Esophagus squamous epithelium (tissue), 4 donors: ENCODE measurements around the gene ATG10.

ENCODE experiments used
- POLR2A ChIP-seq, 4 donors: fragments of 450-650 bp; IDR thresholded peaks; one replicate each; pipeline ENCODE4 v1.6.1; 2017; ENCODE audit warnings: antibody characterized with exemption in 4 of 4, mild to moderate bottlenecking in 4 of 4, moderate library complexity in 3 of 4
- TF ChIP-seq, protein P1 (sequence below), 6 experiments: fragments of 450-650 bp in 4 of 6; fragments of 200-600 bp in 2 of 6; sonication (generic) in 2 of 6; IDR thresholded peaks; one replicate each; pipeline ENCODE4 v1.5.1; 2016 to 2019; ENCODE audit warnings: antibody characterized with exemption in 6 of 6, mild to moderate bottlenecking in 4 of 6, moderate library complexity in 4 of 6

DNA sequence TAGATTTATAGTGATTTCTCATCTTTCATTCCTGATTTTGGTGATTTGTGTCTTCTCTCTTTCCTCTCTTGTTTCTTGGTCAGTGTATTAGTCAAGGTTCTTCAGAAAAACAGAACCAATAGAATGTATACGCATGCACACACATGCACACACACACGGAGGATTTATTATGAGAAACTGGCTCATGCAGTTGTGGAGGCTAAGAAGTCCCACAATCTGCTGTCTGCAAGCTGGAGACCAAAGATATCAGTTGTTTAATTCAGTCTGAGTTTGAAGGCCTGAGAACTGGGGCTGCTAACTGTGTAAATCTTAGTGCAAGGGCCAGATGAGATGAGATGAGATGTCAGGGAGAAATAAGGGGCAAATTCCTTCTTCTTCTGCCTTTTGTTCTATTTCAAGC is 312.1 kb downstream of the ATG10 start:
- TF ChIP-seq, protein P1, sequence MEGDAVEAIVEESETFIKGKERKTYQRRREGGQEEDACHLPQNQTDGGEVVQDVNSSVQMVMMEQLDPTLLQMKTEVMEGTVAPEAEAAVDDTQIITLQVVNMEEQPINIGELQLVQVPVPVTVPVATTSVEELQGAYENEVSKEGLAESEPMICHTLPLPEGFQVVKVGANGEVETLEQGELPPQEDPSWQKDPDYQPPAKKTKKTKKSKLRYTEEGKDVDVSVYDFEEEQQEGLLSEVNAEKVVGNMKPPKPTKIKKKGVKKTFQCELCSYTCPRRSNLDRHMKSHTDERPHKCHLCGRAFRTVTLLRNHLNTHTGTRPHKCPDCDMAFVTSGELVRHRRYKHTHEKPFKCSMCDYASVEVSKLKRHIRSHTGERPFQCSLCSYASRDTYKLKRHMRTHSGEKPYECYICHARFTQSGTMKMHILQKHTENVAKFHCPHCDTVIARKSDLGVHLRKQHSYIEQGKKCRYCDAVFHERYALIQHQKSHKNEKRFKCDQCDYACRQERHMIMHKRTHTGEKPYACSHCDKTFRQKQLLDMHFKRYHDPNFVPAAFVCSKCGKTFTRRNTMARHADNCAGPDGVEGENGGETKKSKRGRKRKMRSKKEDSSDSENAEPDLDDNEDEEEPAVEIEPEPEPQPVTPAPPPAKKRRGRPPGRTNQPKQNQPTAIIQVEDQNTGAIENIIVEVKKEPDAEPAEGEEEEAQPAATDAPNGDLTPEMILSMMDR (IDR thresholded peaks at IDR 0.05) = no peak
- no peak for TF ChIP-seq POLR2A (IDR thresholded peaks at IDR 0.05)
